Activated B cell treated with CpG ODN at 0.5 μM for 24 hours (primary cell): ENCODE measurements around the gene ZNF674. TPM values are rescaled to one million over a fixed set of nuclear protein-coding genes. Genes with fewer than 3 reads are reported as not detected.

Experiments
- ATAC-seq: fragments of 200-7000 bp; cut with Tn5 transposase; one replicate; pipeline ENCODE4 v1.10.0; 2021; ENCODE audit warnings: low read depth, mild to moderate bottlenecking, moderate library complexity
- CTCF ChIA-PET: fragments of 350-600 bp; sonication (Branson Sonifier 250); formaldehyde crosslinking; loops from one replicate; lab custom pipeline; 2021; ENCODE audit warnings: antibody characterized with exemption; lab: Charles Lee
- POLR2A ChIA-PET: fragments of 350-600 bp; sonication (Branson Sonifier 250); formaldehyde crosslinking; loops from one replicate; lab custom pipeline; 2021; ENCODE audit warnings: antibody characterized with exemption; lab: Charles Lee
- DNase-seq: peaks from one replicate; pipeline ENCODE4 v3.0.0; 2022
- H3K27ac Mint-ChIP-seq: one replicate; pipeline ENCODE4 v1.8.0; 2020; ENCODE audit warnings: mixed read lengths
- H3K27me3 Mint-ChIP-seq: one replicate; pipeline ENCODE4 v1.8.0; 2021; ENCODE audit warnings: mixed read lengths
- H3K36me3 Mint-ChIP-seq: one replicate; pipeline ENCODE4 v1.8.0; 2021; ENCODE audit warnings: low read depth, mixed read lengths
- H3K4me1 Mint-ChIP-seq: one replicate; pipeline ENCODE4 v1.8.0; 2021; ENCODE audit warnings: mixed read lengths
- H3K4me3 Mint-ChIP-seq: one replicate; pipeline ENCODE4 v1.8.0; 2020; ENCODE audit warnings: mild to moderate bottlenecking, mixed read lengths
- H3K9me3 Mint-ChIP-seq: one replicate; pipeline ENCODE4 v1.8.0; 2020; ENCODE audit warnings: mixed read lengths
- intact Hi-C: fragments of 100-400 bp; cut with micrococcal nuclease; formaldehyde crosslinking; loops from one replicate; pipeline ENCODE4 v1.15.1; 2024
- total RNA-seq: library from RNA; stranded (reverse); gene quantifications from 2 replicates; pipeline ENCODE4 v1.2.3, GENCODE V29; 2022
- TF ChIP-seq, protein P1 (sequence below): fragments of 200-600 bp; IDR thresholded peaks from one replicate; pipeline ENCODE4 v1.8.0; 2022; ENCODE audit warnings: antibody characterized with exemption, mild to moderate bottlenecking

The ZNF674 gene
- total RNA-seq, 1 donor from 2014 or later: 1.6 TPM

DNA sequence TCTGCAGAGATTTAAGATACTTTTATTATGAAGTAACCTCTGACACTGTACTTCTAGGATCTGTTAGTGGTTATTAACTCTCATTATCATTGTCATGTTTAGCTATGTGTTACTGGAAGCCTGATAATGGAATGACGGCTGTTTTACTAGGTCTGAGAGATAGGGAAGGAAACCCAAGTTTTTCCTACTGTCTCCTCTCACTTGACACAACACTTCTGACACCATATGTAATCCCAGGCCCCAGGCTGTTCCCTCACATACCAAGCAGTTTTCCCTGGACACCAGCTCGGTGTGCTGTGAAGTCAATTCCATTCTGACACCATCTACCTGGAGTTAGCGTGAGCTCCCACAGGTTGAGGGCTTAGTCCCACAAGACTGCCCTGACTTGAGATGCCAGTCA, 85.6 kb downstream of the ZNF674 start:
- POLR2A ChIA-PET: interaction anchor here (0.7 kb wide), 1 partner anchor 685 kb away, joined by 3 read pairs; the partner anchor contains the start of gene RBM10
- ATAC-seq: no peak

DNA sequence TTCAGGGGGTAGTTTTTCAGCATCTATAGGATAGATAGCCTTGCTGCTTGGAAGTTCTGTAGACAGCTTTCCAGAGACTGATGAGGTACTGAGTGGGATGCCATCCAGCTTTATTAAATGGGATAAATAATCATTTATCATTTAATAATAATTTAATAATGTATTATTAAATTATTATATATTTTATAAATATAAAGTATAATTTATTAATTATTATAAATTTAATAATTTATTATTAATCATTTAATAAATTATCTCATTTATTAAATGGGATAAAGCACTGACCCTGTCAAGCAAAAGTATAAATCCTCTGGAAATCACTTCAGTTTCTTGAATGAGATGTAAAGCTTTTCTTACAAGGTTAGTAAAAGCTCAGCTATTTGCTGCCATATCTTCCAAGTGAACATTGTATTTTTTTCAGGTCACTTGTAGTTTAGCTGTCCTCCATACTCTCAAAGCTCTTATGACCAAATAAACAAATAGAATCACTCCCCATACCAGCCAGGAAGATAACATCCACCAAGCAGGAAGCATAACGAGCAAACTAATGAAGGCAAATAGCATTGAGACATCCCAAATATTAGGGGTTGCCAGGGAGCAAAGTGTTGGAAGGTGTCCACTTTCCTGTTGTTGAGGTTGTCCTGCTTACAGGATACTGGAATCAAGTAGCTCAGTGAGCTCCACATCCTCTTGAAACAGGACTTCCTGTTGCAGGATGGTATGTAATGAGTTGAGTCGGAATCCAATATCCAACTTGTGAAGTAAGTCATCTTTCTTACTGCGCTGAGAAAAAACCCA, 88.9 kb downstream of the ZNF674 start:
- Mint-ChIP-seq H3K36me3 (peaks cover 37% of the 10 kb centered on the region), H3K27me3 (no peaks in the 10 kb centered on the region), H3K4me3 (no peak overlapping the region), H3K4me1 (peaks cover 5% of the 10 kb centered on the region), H3K9me3 (no peaks in the 10 kb centered on the region), H3K27ac (no peak overlapping the region)
- CTCF ChIA-PET: interaction anchor here (0.5 kb wide), 1 partner anchor 326 kb away, joined by 3 read pairs; no protein-coding TSS in a partner anchor
- POLR2A ChIA-PET: no interaction called here
- DNase-seq: no peak
- intact Hi-C loops: no loop called here
- TF ChIP-seq, protein P1, sequence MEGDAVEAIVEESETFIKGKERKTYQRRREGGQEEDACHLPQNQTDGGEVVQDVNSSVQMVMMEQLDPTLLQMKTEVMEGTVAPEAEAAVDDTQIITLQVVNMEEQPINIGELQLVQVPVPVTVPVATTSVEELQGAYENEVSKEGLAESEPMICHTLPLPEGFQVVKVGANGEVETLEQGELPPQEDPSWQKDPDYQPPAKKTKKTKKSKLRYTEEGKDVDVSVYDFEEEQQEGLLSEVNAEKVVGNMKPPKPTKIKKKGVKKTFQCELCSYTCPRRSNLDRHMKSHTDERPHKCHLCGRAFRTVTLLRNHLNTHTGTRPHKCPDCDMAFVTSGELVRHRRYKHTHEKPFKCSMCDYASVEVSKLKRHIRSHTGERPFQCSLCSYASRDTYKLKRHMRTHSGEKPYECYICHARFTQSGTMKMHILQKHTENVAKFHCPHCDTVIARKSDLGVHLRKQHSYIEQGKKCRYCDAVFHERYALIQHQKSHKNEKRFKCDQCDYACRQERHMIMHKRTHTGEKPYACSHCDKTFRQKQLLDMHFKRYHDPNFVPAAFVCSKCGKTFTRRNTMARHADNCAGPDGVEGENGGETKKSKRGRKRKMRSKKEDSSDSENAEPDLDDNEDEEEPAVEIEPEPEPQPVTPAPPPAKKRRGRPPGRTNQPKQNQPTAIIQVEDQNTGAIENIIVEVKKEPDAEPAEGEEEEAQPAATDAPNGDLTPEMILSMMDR: no peak
- ATAC-seq: no peak

More for the DNA sequence above, 85.6 kb downstream of the ZNF674 start:
- DNase-seq: no peak
- H3K36me3 Mint-ChIP-seq: peaks cover 36% of the 10 kb centered on the region
- CTCF ChIA-PET: no interaction called here
- H3K4me3 Mint-ChIP-seq: no peak overlapping the region
- H3K9me3 Mint-ChIP-seq: no peaks in the 10 kb centered on the region
- no peak overlapping the region for H3K27ac Mint-ChIP-seq
- H3K4me1 Mint-ChIP-seq: peaks cover 12% of the 10 kb centered on the region
- TF ChIP-seq, protein P1: no peak
- no peaks in the 10 kb centered on the region for H3K27me3 Mint-ChIP-seq
- intact Hi-C loops: no loop called here

Other genes starting within 250 kb of the ZNF674 start
- 6.3 and 7.5 TPM in 2 replicates for gene CHST7, start 28.3 kb upstream of the ZNF674 start, total RNA-seq
- 44.5 and 55.1 TPM in 2 replicates for gene SLC9A7, start 213.7 kb upstream of the ZNF674 start, total RNA-seq